HUES6 (cell line): ENCODE measurements around the gene ERBB4.
"Not testable (repeated sequence)": the region's sequence is repeated elsewhere in the genome, so short reads cannot be mapped to it uniquely, and the experiment has no call there.

ENCODE experiments used
- H3K27ac ChIP-seq: 2 replicates; pipeline ENCODE4 v1.7.0; 2013; ENCODE audit warnings: low read depth, mild to moderate bottlenecking, low read length, inconsistent platforms
- H3K27me3 ChIP-seq: 2 replicates; pipeline ENCODE4 v1.6.1; 2013; ENCODE audit warnings: low read length; ENCODE audit not compliant: control insufficient read depth, insufficient read depth
- H3K36me3 ChIP-seq: 2 replicates; pipeline ENCODE4 v1.6.1; 2013; ENCODE audit warnings: low read length; ENCODE audit not compliant: control insufficient read depth, insufficient read depth
- H3K4me1 ChIP-seq: 2 replicates; pipeline ENCODE4 v1.6.1; 2013; ENCODE audit warnings: low read length; ENCODE audit not compliant: control insufficient read depth, insufficient read depth
- H3K4me3 ChIP-seq: 2 replicates; pipeline ENCODE4 v1.5.1; 2013; ENCODE audit warnings: low read depth, low read length
- H3K9ac ChIP-seq: one replicate; pipeline ENCODE4 v1.6.1; 2013; ENCODE audit warnings: mild to moderate bottlenecking, low read length
- H3K9me3 ChIP-seq: 2 replicates; pipeline ENCODE4 v1.6.1; 2013; ENCODE audit warnings: low read depth, low read length; ENCODE audit not compliant: control insufficient read depth, insufficient read depth

ERBB4 gene

DNA sequence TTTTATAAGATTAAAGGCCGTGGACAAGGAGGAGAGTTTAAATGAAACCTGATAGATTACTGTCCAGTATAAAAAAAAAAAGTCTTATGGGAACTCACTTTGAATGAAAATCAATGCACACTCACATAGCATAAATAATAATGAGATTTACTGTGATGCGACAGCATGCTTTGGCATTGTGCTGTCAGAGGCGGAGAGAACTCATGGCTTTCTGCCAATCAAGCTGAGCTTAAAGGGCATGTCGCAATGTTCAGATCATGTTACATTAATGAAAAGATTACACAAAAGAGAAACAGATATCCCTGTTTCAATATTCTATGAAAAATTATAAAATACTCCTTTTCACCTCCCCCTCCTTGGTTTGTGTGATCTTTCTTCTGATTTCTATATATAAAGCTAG is 310.8 kb downstream of the ERBB4 start:
- Histone ChIP-seq H3K9ac (no peak overlapping the region), H3K36me3 (no peaks in the 10 kb centered on the region), H3K4me3 (no peak overlapping the region), H3K27ac (no peak overlapping the region), H3K27me3 (no peaks in the 10 kb centered on the region), H3K9me3 (no peaks in the 10 kb centered on the region), H3K4me1 (no peaks in the 10 kb centered on the region)

DNA sequence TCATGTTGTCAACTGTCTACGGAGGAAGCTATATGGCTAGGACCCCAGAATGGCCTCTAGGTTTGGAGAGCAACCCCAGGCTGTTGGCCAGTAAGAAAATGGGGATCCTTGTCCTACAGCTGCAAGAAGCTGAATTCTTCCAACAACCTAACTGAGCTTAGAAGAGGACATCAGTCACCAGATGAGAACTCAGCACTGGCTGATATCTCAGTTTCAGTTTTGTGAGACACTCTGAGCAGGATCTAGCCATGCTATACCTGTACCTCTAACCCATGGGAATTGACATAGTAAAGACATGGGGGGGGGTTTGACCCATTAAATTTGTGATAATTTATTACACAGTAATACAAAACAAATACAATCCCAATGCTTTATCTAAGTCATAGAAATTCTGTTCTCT is 312.5 kb downstream of the ERBB4 start:
- Histone ChIP-seq H3K27ac (no peak overlapping the region), H3K9me3 (no peaks in the 10 kb centered on the region), H3K9ac (no peak overlapping the region), H3K36me3 (no peaks in the 10 kb centered on the region), H3K4me1 (no peaks in the 10 kb centered on the region), H3K4me3 (no peak overlapping the region), H3K27me3 (no peaks in the 10 kb centered on the region)

DNA sequence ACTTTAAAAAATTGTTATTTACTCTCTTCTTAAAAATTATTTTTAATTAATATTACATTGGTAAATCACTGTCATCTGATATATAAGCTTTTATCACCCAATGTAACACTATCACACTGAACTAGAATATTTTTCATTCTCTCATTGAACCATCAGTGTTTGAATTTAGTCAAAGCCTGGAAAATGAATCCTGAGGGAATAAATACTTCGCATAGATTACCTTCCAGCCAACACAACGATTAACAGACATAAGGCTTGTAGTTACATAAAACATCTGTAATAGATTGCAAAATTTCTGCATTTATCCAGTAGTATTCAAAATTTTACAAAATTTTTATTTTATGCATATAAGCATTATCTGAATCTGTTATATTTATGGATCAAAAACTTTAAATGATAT is 314.9 kb downstream of the ERBB4 start:
- H3K27me3 ChIP-seq: no peaks in the 10 kb centered on the region
- H3K36me3 ChIP-seq: no peaks in the 10 kb centered on the region
- H3K9ac ChIP-seq: no peak overlapping the region
- H3K4me3 ChIP-seq: no peak overlapping the region
- H3K4me1 ChIP-seq: no peaks in the 10 kb centered on the region
- no peak overlapping the region for H3K27ac ChIP-seq
- no peaks in the 10 kb centered on the region for H3K9me3 ChIP-seq

DNA sequence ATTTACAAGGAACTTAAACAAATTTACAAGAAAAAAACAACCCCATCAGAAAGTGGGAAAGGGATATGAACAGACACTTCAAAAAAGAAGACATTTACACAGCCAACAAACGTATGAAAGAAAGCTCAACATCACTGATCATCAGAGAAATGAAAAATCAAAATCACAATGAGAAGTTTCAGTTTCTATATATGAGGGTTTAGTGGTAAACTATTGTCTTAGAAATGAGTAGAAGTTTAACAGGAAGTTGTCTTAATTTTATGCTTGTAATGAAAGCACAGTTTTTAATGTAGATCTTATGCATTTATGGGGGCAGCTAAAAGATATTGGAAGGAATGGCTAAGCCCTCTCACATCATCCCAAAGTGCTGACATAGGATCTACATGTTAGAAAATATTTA is 325.4 kb downstream of the ERBB4 start:
- no peaks in the 10 kb centered on the region for H3K4me1 ChIP-seq
- H3K9ac ChIP-seq: no peak overlapping the region
- H3K4me3 ChIP-seq: no peak overlapping the region
- no peaks in the 10 kb centered on the region for H3K27me3 ChIP-seq
- H3K27ac ChIP-seq: no peak overlapping the region
- H3K9me3 ChIP-seq: no peaks in the 10 kb centered on the region
- no peaks in the 10 kb centered on the region for H3K36me3 ChIP-seq

DNA sequence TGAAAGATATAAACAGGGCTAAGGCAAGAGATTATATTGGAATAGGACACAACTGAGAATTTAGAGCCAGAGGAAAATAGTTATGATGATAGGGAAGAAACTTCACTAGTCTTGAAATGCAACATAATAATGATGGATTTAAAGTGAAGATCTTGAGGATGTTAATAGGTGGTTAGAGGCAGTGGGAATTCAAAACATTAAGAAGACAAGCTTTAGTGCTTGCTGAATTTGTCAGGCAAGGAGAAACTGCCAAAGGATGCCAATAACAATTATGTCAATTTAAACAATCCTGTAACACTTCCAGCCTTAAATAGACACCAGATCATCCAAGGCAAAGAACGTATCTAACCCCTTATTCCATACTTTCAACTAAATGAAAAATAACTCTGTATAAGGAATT is 330.1 kb downstream of the ERBB4 start:
- Histone ChIP-seq H3K4me3 (no peak overlapping the region), H3K27me3 (no peaks in the 10 kb centered on the region), H3K27ac (no peak overlapping the region), H3K4me1 (no peaks in the 10 kb centered on the region), H3K9ac (no peak overlapping the region), H3K36me3 (no peaks in the 10 kb centered on the region), H3K9me3 (no peaks in the 10 kb centered on the region)

DNA sequence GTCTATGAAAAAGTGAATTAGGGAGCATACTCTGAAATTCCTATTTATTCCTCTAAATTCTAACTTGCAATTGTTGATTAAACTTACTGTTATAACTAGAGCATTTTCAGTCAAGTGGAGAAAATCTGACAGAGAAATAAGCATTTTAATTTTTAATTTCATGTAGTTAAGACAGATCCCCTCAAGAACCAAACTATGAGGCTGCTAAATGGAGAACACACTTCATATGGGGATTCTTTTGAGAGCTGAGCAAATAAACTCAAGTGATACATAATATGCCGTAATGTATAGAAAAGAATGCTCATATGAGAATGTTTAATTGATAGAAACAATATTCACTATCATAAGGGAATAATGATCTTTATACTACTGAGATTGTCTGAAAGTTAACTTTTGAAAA is 340.8 kb downstream of the ERBB4 start:
- no peak overlapping the region for H3K4me3 ChIP-seq
- H3K4me1 ChIP-seq: no peaks in the 10 kb centered on the region
- H3K27me3 ChIP-seq: no peaks in the 10 kb centered on the region
- H3K36me3 ChIP-seq: no peaks in the 10 kb centered on the region
- no peaks in the 10 kb centered on the region for H3K9me3 ChIP-seq
- no peak overlapping the region for H3K27ac ChIP-seq
- no peak overlapping the region for H3K9ac ChIP-seq

DNA sequence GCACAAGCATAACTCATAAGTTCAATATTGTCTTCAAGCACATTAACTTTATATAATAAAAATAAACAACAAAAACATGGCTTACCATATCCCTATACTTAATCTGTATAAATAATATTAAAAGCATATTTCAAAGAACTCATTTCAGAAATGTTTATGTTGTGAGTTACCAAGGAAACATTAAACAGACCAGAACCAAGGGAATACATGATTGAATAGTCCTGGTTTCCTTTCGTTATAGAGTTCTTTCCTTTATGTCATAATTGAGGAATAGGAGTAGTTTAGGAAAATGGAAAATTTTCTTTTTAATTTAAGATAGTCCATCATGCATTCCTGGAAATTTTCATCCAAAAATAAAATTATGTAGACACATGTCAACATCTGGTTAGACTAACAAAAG is 343.0 kb downstream of the ERBB4 start:
- Histone ChIP-seq H3K9ac (no peak overlapping the region), H3K27me3 (no peaks in the 10 kb centered on the region), H3K27ac (no peak overlapping the region), H3K4me3 (no peak overlapping the region), H3K4me1 (no peaks in the 10 kb centered on the region), H3K9me3 (no peaks in the 10 kb centered on the region), H3K36me3 (no peaks in the 10 kb centered on the region)

DNA sequence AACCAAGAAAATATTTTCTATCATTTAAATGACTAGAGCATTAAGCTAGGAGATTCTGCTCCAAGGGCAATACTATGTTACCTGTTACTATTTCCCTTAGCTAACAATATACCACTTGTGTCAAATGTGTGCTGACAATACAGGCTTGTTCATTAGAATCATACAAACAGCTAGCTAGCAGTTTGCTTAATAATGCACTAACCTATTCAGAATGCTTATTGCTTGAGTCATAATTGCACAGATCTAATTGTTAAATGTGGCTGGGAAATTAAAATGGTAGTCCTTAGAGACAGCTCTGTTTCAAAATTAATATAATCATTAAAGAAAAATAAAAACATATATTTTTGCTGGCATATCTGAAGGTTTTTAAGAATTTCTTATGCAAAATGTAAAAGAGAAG is 344.2 kb downstream of the ERBB4 start:
- no peak overlapping the region for H3K9ac ChIP-seq
- H3K27me3 ChIP-seq: no peaks in the 10 kb centered on the region
- no peak overlapping the region for H3K4me3 ChIP-seq
- H3K27ac ChIP-seq: no peak overlapping the region
- no peaks in the 10 kb centered on the region for H3K9me3 ChIP-seq
- no peaks in the 10 kb centered on the region for H3K4me1 ChIP-seq
- no peaks in the 10 kb centered on the region for H3K36me3 ChIP-seq

DNA sequence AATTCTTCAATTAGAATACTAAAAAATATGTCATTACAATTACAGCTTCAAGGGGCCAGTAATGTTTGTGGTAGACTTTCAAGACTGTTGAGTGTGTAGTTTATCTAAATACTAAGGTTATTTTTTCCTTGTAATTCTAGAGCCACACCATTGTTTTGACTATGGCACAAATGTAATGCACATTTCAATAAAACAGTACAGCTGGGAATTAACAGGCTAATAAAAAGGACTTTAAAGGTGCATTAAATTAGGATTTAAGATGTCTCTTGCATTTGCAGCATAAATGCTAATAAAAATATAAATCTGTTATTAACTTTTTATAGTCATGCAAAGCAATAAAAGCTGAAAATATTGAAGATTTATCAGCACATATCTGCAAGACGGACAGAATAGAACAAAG is 344.8 kb downstream of the ERBB4 start:
- Histone ChIP-seq H3K4me1 (no peaks in the 10 kb centered on the region), H3K36me3 (no peaks in the 10 kb centered on the region), H3K4me3 (no peak overlapping the region), H3K27me3 (no peaks in the 10 kb centered on the region), H3K9ac (no peak overlapping the region), H3K27ac (no peak overlapping the region), H3K9me3 (no peaks in the 10 kb centered on the region)

DNA sequence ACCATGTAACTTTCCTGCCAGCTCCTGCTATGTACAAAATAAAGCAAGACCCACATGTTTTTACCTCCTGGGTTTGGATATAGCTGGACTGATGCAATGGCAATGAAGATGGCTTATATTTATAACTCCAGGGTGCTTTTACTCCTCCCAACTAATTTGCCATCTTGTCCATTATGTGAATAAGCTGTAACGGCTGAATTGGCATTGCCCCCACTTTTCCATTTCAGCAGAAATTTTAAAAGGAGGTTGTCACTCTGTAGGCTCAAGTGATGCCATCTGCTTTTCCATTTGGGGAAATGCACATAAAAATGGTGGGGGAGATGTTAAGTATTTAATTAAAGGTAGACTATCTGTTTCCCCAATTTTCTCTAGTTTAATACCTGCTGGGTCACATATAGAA is 345.5 kb downstream of the ERBB4 start:
- no peak overlapping the region for H3K27ac ChIP-seq
- no peaks in the 10 kb centered on the region for H3K9me3 ChIP-seq
- H3K36me3 ChIP-seq: no peaks in the 10 kb centered on the region
- no peak overlapping the region for H3K4me3 ChIP-seq
- H3K4me1 ChIP-seq: no peaks in the 10 kb centered on the region
- no peak overlapping the region for H3K9ac ChIP-seq
- H3K27me3 ChIP-seq: no peaks in the 10 kb centered on the region

DNA sequence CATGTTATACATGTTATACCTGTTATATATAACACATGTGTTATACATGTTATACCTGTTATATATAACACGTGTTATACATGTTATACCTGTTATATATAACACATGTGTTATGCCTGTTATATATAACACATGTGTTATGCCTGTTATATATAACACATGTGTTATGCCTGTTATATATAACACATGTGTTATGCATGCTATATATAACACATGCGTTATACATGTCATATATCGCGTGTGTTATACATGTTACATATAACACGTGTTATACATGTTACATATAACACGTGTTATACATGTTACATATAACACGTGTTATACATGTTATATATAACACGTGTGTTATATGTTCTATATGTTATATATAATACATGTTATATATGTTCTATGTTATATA is 347.2 kb downstream of the ERBB4 start:
- H3K27ac ChIP-seq, H3K9me3 ChIP-seq, H3K27me3 ChIP-seq, H3K9ac ChIP-seq, H3K4me1 ChIP-seq, H3K36me3 ChIP-seq, H3K4me3 ChIP-seq: not testable (repeated sequence)

DNA sequence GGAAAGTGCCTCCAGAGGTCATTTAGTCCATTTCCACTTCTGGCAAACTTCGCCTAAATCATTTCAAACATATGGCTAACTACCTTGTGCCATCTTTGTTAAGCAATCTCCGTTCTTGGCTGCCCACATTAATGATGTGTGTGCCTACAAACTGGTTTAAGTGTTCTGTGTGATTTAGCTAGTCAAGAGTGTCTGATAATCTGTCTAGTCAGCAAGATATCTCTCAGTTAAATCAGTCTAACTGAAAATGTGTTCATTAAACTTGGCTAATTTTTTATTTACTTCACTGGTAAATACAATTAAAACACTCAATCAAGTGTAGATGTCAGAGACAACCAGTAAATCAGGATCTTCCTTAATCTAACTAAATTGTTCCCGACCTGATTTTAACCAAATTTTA is 352.4 kb downstream of the ERBB4 start:
- Histone ChIP-seq H3K9ac (no peak overlapping the region), H3K27ac (no peak overlapping the region), H3K9me3 (no peaks in the 10 kb centered on the region), H3K4me1 (no peaks in the 10 kb centered on the region), H3K27me3 (no peaks in the 10 kb centered on the region), H3K4me3 (no peak overlapping the region), H3K36me3 (no peaks in the 10 kb centered on the region)
